HL-60 (cell line): Measurements from ENCODE around the gene CRYBG2.

Experiments
- CTCF ChIP-seq: IDR thresholded peaks from one replicate; pipeline ENCODE4 v1.5.1; 2011; ENCODE audit warnings: low read length, control low read depth, inconsistent platforms; ENCODE audit not compliant: insufficient read depth
- GABPA ChIP-seq: IDR thresholded peaks from 2 replicates; pipeline ENCODE4 v1.6.1; 2012; ENCODE audit warnings: low read depth
- POLR2AphosphoS5 ChIP-seq: IDR thresholded peaks from 2 replicates; pipeline ENCODE4 v1.6.1; 2012; ENCODE audit warnings: low read depth
- SPI1 ChIP-seq: IDR thresholded peaks from 2 replicates; pipeline ENCODE4 v1.6.1; 2012; ENCODE audit warnings: low read depth, mild to moderate bottlenecking, borderline replicate concordance
- TF ChIP-seq, protein P1 (sequence below): IDR thresholded peaks from 2 replicates; pipeline ENCODE4 v1.6.1; 2012; ENCODE audit warnings: low read depth; ENCODE audit not compliant: insufficient replicate concordance

DNA sequence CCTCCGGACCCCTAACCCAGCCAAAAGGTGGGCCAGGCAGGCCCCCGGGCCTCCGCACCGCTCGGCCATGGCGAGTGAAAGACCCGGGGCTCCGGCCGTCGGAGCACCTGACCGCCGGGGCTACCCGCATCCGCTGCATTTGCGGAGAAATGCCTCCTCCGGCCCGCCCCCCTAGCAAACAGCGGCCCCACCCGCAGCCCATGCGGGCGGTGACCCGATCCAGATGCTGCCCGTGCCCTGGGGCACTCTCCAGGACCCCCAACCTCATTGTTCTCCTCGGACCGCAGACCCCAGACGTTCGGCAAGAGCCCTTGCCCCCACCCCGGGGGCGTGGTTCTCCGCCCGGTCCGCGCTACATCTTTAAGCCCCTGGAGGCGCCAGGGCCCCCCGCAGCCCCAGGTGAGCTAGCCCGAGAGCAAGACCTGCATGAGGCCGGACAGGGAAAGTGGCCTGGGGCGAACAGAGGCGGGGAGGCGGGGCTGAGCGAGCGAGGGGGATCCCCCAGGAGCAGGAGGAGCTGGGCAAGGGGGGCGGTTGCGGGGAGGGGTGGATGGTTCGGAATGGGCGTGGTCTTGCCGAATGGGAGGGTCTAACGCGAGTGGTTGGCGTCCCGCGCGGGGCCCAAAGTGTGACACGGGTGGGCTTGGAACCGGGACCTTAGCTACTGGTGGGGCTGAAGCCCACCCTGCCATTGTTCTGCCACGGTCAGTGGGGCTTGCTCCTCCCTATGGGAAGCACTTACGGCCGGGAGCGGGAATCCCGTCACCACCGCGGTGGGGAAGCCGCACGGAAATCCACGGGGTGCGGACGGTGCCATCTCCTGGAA, 6.3 kb upstream of the CRYBG2 start:
- TF ChIP-seq CTCF (no peak), SPI1 (no peak), POLR2AphosphoS5 (no peak), GABPA (no peak)
- TF ChIP-seq, protein P1, sequence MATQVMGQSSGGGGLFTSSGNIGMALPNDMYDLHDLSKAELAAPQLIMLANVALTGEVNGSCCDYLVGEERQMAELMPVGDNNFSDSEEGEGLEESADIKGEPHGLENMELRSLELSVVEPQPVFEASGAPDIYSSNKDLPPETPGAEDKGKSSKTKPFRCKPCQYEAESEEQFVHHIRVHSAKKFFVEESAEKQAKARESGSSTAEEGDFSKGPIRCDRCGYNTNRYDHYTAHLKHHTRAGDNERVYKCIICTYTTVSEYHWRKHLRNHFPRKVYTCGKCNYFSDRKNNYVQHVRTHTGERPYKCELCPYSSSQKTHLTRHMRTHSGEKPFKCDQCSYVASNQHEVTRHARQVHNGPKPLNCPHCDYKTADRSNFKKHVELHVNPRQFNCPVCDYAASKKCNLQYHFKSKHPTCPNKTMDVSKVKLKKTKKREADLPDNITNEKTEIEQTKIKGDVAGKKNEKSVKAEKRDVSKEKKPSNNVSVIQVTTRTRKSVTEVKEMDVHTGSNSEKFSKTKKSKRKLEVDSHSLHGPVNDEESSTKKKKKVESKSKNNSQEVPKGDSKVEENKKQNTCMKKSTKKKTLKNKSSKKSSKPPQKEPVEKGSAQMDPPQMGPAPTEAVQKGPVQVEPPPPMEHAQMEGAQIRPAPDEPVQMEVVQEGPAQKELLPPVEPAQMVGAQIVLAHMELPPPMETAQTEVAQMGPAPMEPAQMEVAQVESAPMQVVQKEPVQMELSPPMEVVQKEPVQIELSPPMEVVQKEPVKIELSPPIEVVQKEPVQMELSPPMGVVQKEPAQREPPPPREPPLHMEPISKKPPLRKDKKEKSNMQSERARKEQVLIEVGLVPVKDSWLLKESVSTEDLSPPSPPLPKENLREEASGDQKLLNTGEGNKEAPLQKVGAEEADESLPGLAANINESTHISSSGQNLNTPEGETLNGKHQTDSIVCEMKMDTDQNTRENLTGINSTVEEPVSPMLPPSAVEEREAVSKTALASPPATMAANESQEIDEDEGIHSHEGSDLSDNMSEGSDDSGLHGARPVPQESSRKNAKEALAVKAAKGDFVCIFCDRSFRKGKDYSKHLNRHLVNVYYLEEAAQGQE, result no peak
